HCT116 (cell line): ENCODE results near the gene PKD2. TPM values are rescaled to one million over a fixed set of nuclear protein-coding genes. Genes with fewer than 3 reads are reported as not detected.

Experiments used
- ATAC-seq: fragments of 200-7000 bp; cut with Tn5 transposase; 2 replicates; pipeline ENCODE4 v1.9.1; 2020; ENCODE audit warnings: mild to moderate bottlenecking, moderate library complexity
- BruUV-seq: library from RNA; stranded (reverse); fragments of 400-500 nt; replicated peaks from 2 replicates; lab custom pipeline; 2021; lab: Mats Ljungman, UMichigan
- CTCF ChIA-PET: fragments of 300-600 bp; sonication (Branson Sonifier 250); formaldehyde crosslinking; loops from one replicate; lab custom pipeline; 2021; ENCODE audit warnings: antibody characterized with exemption; lab: Charles Lee
- POLR2A ChIA-PET: fragments of 300-600, 350-600 bp; sonication (Branson Sonifier 250); formaldehyde crosslinking; loops from one replicate; lab custom pipeline; 2021; ENCODE audit warnings: antibody characterized with exemption; lab: Charles Lee
- RAD21 ChIA-PET, 2 experiments: fragments of 300-600 bp; sonication (Branson Sonifier 250); formaldehyde crosslinking; loops; one replicate each; lab custom pipeline; 2023; ENCODE audit warnings: low total read pairs in 2 of 2; ENCODE audit not compliant: uncharacterized antibody in 2 of 2, unreplicated experiment in 2 of 2, low non-redundant PET in 1 of 2; lab: Charles Lee
- DNase-seq: peaks from one replicate; pipeline ENCODE4 v3.0.0-alpha.2; 2010; ENCODE audit warnings: low read depth, low spot score
- H2AFZ ChIP-seq: fragments of 200-600 bp; shearing (Covaris generic), sonication (generic); 2 replicates; pipeline ENCODE4 v1.6.1; 2017; ENCODE audit warnings: low read depth, mixed run types, mixed read lengths, antibody characterized with exemption, low read length; ENCODE audit not compliant: poor library complexity, severe bottlenecking
- H3K27ac ChIP-seq: 2 replicates; pipeline ENCODE4 v1.5.1; 2012; ENCODE audit warnings: low read depth, low read length
- H3K27me3 ChIP-seq: fragments of 200-600 bp; sonication (generic); 2 replicates; pipeline ENCODE4 v1.6.1; 2016; ENCODE audit warnings: mixed run types, low read length, mixed read lengths; ENCODE audit not compliant: insufficient read depth
- H3K36me3 ChIP-seq, 2 experiments: fragments of 200-500 bp in 1 of 2; fragments of 200-600 bp in 1 of 2; sonication (Bioruptor generic) in 1 of 2; sonication (generic) in 1 of 2; 2 replicates each; pipeline versions ENCODE4 v1.5.1 to v1.6.1; 2014 to 2016; ENCODE audit warnings: low read length in 2 of 2, inconsistent platforms in 1 of 2, mixed read lengths in 1 of 2, mixed run types in 1 of 2; ENCODE audit not compliant: insufficient read depth in 2 of 2, control insufficient read depth in 1 of 2
- H3K4me1 ChIP-seq, 2 experiments: fragments of 200-600 bp in 1 of 2; sonication (generic) in 1 of 2; 2 replicates each; pipeline versions ENCODE4 v1.5.1 to v1.6.1; 2012 to 2017; ENCODE audit warnings: low read length in 2 of 2, inconsistent platforms in 1 of 2, mild to moderate bottlenecking in 1 of 2, mixed read lengths in 1 of 2, mixed run types in 1 of 2, moderate library complexity in 1 of 2; ENCODE audit not compliant: insufficient read depth in 2 of 2, control insufficient read depth in 1 of 2
- H3K4me2 ChIP-seq: fragments of 200-600 bp; sonication (generic); 2 replicates; pipeline ENCODE4 v1.6.1; 2017; ENCODE audit warnings: mixed run types, low read length, mixed read lengths
- H3K4me3 ChIP-seq, 2 experiments: fragments of 200-600 bp in 1 of 2; sonication (generic) in 1 of 2; replicated peaks in 1 of 2; 2 replicates each; pipeline ENCODE4 v1.5.1; 2011 to 2016; ENCODE audit warnings: low read length in 2 of 2, control low read depth in 1 of 2, low read depth in 1 of 2, mild to moderate bottlenecking in 1 of 2, mixed read lengths in 1 of 2, mixed run types in 1 of 2
- H3K79me2 ChIP-seq: fragments of 200-600 bp; sonication (generic); 2 replicates; pipeline ENCODE4 v1.6.1; 2017; ENCODE audit warnings: mild to moderate bottlenecking, mixed run types, low read length, moderate library complexity, mixed read lengths; ENCODE audit not compliant: insufficient read depth
- H3K9ac ChIP-seq: fragments of 200-600 bp; sonication (generic); 2 replicates; pipeline ENCODE4 v1.6.1; 2016; ENCODE audit warnings: low read length, mixed read lengths
- H3K9me2 ChIP-seq: fragments of 200-600 bp; sonication (generic), shearing (Covaris generic); 2 replicates; pipeline ENCODE4 v1.6.1; 2017; ENCODE audit warnings: mixed run types, mild to moderate bottlenecking, moderate library complexity; ENCODE audit not compliant: insufficient read depth
- H3K9me3 ChIP-seq, 2 experiments: fragments of 200-500 bp in 1 of 2; fragments of 200-600 bp in 1 of 2; sonication (Bioruptor generic) in 1 of 2; sonication (generic) in 1 of 2; 2 replicates each; pipeline ENCODE4 v1.6.1; 2014 to 2017; ENCODE audit warnings: low read length in 2 of 2, mixed read lengths in 2 of 2, inconsistent platforms in 1 of 2, low read depth in 1 of 2, mild to moderate bottlenecking in 1 of 2, mixed run types in 1 of 2, moderate library complexity in 1 of 2; ENCODE audit not compliant: control insufficient read depth in 1 of 2, insufficient read depth in 1 of 2
- H4K20me1 ChIP-seq: fragments of 200-600 bp; sonication (generic), shearing (Covaris generic); 2 replicates; pipeline ENCODE4 v1.6.1; 2017; ENCODE audit warnings: mixed run types, mild to moderate bottlenecking, moderate library complexity; ENCODE audit not compliant: insufficient read depth
- CBX3 ChIP-seq: IDR thresholded peaks from 2 replicates; pipeline ENCODE4 v1.6.1; 2012; ENCODE audit warnings: low read depth
- FOSL1 ChIP-seq: IDR thresholded peaks from 2 replicates; pipeline ENCODE4 v1.6.1; 2012; ENCODE audit warnings: low read depth
- SRF ChIP-seq: IDR thresholded peaks from 2 replicates; pipeline ENCODE4 v1.6.1; 2012; ENCODE audit warnings: low read depth
- intact Hi-C: fragments of 100-400 bp; cut with micrococcal nuclease; formaldehyde crosslinking; loops from 2 replicates; pipeline ENCODE4 v1.10.0; 2022
- total RNA-seq: library from RNA; stranded (reverse); gene quantifications from one replicate; pipeline ENCODE4 v1.2.1, GENCODE V29; 2021; ENCODE audit not compliant: unreplicated experiment
- TF ChIP-seq, protein P1 (sequence below): IDR thresholded peaks from 2 replicates; pipeline ENCODE4 v1.6.1; 2011; ENCODE audit warnings: mild to moderate bottlenecking, low read length, moderate library complexity; ENCODE audit not compliant: insufficient replicate concordance; ENCODE audit errors: extremely low read depth

Gene PKD2
- total RNA-seq, 1 experiment from 2014 or later: 10.1 TPM

DNA sequence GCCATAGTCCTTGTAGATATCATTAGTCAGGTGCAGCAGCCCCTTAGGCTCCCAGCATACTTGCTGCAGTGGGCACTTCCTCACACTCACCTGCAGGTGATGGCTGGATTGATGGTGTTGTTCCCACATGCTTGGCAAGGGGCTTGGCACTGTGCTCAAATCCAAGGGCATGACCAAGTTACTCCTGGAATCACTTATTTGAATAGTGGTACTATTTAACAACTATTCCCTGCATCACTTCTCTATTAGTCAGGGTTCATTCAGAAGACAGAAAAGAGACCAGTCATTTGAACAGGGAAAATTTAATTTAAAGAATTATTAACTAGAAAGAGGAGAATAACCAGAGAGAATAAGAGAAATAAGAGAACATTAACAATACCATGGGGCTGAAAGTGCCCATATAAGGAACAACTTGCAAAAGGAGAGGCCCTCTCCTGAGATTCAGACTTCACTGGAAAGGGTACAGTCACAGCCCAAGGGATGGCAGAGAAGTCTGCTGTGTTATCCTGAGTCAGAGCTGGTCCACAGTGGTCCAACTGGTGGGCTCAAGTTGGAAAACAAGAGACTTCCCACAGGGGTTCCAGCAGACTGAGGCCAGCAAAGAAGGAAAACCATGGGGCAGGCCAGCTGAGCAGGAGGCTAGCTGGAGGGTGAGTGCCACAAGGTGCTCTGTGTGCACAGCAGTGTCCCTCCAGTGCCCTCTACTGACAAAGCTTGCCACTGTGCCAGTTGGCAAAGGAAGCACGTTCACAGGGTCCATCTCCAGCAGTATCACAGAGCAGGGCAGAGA lies 22.1 kb upstream of the PKD2 start (continued):
- TF ChIP-seq, protein P1, sequence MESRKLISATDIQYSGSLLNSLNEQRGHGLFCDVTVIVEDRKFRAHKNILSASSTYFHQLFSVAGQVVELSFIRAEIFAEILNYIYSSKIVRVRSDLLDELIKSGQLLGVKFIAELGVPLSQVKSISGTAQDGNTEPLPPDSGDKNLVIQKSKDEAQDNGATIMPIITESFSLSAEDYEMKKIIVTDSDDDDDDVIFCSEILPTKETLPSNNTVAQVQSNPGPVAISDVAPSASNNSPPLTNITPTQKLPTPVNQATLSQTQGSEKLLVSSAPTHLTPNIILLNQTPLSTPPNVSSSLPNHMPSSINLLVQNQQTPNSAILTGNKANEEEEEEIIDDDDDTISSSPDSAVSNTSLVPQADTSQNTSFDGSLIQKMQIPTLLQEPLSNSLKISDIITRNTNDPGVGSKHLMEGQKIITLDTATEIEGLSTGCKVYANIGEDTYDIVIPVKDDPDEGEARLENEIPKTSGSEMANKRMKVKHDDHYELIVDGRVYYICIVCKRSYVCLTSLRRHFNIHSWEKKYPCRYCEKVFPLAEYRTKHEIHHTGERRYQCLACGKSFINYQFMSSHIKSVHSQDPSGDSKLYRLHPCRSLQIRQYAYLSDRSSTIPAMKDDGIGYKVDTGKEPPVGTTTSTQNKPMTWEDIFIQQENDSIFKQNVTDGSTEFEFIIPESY: no peak
- TF ChIP-seq SRF (no peak), CBX3 (0 out of 2 replicates have a peak, but pooled peaks have one; percentile 34)

DNA sequence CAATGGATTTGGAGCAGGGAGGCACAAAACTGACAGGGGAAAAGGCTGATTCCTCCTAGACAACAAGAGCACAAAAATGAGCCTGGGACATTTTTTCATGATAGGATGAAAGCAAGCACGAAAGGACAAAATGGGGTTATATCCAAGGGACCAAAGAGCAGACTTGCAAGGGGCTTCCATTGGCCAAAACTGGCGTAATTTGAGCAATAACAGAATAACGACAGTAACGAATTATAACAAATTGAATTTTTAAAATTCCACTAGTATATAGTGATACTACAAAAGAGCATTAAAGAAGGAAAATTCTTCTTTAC lies 21.6 kb upstream of the PKD2 start:
- no TSS peak for BruUV-seq
- Histone ChIP-seq H3K36me3 (no peaks in the 10 kb centered on the region), H3K9ac (no peak overlapping the region), H3K9me3 (no peaks in the 10 kb centered on the region), H3K27me3 (no peaks in the 10 kb centered on the region), H4K20me1 (no peaks in the 10 kb centered on the region), H3K79me2 (no peaks in the 10 kb centered on the region), H3K9me2 (no peaks in the 10 kb centered on the region), H2AFZ (peak overlapping the region; percentile 35), H3K27ac (no peak overlapping the region), H3K4me2 (0 out of 2 replicates have a peak overlapping the region, but pooled peaks have one; percentile 7), H3K4me3 (no peak overlapping the region), H3K4me1 (peaks cover 0 to 5% of the 10 kb centered on the region in 2 experiments; a peak in 1 of 4 replicates)
- ChIA-PET RAD21 (interaction anchor here (1.0 to 1.8 kb wide), 6 partner anchors 12 to 225 kb away, joined by 3 to 15 read pairs (median 6); no protein-coding TSS in a partner anchor), CTCF (interaction anchor here (0.7 to 2.1 kb wide), 13 partner anchors 9 to 226 kb away, joined by 3 to 45 read pairs (median 6); partner anchors contain the start of gene SPP1), POLR2A (interaction anchor here (1.1 kb wide), 1 partner anchor 12 kb away, joined by 4 read pairs; no protein-coding TSS in a partner anchor)
- intact Hi-C loops: loop anchor here (1.0 to 10.0 kb wide), 3 partner anchors 123 to 311 kb away; no protein-coding TSS in a partner anchor
- TF ChIP-seq FOSL1: no peak
- ATAC-seq (peak; percentile 7; the same call in 1 of the 2 replicates), DNase-seq (no peak)
